ENCODE results near the gene CABP4. TPM values are rescaled to one million over a fixed set of nuclear protein-coding genes. Genes with fewer than 3 reads are reported as not detected.
A peak's percentile ranks its signal among the peaks of the same experiment; 100 is the strongest.

CABP4 gene
- total RNA-seq, 4 donors from 2014 or later = 0.19 to 0.55 (median 0.30) TPM

GRCh38 chr11:67413266-67413849, 41.8 kb upstream of the CABP4 start:
- no peak for TF ChIP-seq POLR2A (IDR thresholded peaks at IDR 0.05)
- TF ChIP-seq, protein P1, sequence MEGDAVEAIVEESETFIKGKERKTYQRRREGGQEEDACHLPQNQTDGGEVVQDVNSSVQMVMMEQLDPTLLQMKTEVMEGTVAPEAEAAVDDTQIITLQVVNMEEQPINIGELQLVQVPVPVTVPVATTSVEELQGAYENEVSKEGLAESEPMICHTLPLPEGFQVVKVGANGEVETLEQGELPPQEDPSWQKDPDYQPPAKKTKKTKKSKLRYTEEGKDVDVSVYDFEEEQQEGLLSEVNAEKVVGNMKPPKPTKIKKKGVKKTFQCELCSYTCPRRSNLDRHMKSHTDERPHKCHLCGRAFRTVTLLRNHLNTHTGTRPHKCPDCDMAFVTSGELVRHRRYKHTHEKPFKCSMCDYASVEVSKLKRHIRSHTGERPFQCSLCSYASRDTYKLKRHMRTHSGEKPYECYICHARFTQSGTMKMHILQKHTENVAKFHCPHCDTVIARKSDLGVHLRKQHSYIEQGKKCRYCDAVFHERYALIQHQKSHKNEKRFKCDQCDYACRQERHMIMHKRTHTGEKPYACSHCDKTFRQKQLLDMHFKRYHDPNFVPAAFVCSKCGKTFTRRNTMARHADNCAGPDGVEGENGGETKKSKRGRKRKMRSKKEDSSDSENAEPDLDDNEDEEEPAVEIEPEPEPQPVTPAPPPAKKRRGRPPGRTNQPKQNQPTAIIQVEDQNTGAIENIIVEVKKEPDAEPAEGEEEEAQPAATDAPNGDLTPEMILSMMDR (IDR thresholded peaks at IDR 0.05 in 4 of 5, conservative IDR thresholded peaks at IDR 0.05 in 1 of 5) = no peak

DNA sequence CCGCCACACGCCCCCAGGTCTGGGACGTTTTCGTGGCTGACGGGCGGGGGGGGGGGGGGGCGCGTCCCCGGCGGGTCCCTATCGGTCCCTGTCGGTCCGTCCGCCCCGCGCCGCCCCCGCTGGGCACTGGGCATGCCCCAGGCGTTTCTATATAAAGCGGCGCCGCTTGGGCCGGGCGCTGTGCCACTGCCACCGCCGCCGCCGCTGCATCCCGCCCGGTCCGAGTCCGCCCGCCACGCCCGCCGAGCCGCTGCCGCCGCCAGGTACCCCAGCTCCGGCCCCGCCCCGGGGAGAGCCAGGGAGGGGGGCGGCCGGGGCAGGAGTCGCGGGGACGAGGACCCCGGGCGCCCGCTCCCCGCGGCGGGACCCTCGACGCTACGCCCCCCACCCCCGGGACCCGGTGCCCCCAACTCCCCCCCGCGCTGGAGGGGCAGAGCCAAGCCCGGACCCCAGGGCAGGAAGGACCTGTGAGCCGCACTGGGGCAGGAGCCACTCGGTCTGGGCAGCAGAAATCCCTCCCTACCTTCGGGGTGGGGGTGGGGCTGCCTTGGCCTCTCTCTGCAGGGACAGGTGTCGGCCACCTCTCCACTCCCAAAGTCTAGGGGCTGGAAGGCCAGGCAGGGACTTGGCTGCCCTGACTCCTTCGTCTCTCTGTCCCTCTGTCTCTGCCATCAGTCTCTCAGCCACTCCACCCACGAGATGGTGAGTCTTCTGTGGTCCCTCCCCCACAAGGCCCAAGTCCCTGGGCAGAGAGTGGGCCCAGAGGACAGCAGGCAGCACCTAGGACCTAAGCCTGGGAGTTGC, 39.5 kb upstream of the CABP4 start, which contains the start of gene CARNS1:
TSS of gene CARNS1 (plus strand) at position 178 of the 804 bp plus-strand sequence. CDS start at position 700, 522 bp downstream.
- Histone ChIP-seq H3K4me1 (peaks cover 46 to 53% of the 10 kb centered on the region in 2 donors), H3K27ac (peak within 1 kb of the TSS; percentile 78 to 97 (median 87)), H3K9me3 (no peaks in the 10 kb centered on the region), H3K27me3 (peaks cover 2 to 7% (median 4%) of the 10 kb centered on the region in 3 donors), H3K36me3 (no peaks in the 10 kb centered on the region), H3K4me3 (peak within 1 kb of the TSS; percentile 40 to 56 (median 50))
- intact Hi-C loops (cut with DNase I; ENCODE audit: low total_unique reads) (no loop called here), in situ Hi-C loops (cut with MboI; ENCODE audit: low sequenced_read_pairs in 4 of 4) (no loop called here)
- peak in 1 of 2 donors; percentile 5 for ATAC-seq
- TF ChIP-seq, protein P1 (IDR thresholded peaks at IDR 0.05 in 4 of 5, conservative IDR thresholded peaks at IDR 0.05 in 1 of 5) = no peak
- no peak for TF ChIP-seq POLR2A (IDR thresholded peaks at IDR 0.05)
- DNase-seq = peak in 1 of 2 donors; percentile 59

More at GRCh38 chr11:67413266-67413849, 41.8 kb upstream of the CABP4 start:
- intact Hi-C loops (cut with DNase I; ENCODE audit: low total_unique reads) (no loop called here), in situ Hi-C loops (cut with MboI; ENCODE audit: low sequenced_read_pairs in 4 of 4) (no loop called here)
- no peak for DNase-seq
- H3K36me3 ChIP-seq = no peaks in the 10 kb centered on the region
- H3K27me3 ChIP-seq = peaks cover 17 to 25% (median 22%) of the 10 kb centered on the region in 3 donors
- no peak overlapping the region for H3K27ac ChIP-seq
- no peak for ATAC-seq
- peaks cover 24 to 32% of the 10 kb centered on the region in 2 donors for H3K4me1 ChIP-seq
- no peaks in the 10 kb centered on the region for H3K9me3 ChIP-seq
- no peak overlapping the region for H3K4me3 ChIP-seq

DNA sequence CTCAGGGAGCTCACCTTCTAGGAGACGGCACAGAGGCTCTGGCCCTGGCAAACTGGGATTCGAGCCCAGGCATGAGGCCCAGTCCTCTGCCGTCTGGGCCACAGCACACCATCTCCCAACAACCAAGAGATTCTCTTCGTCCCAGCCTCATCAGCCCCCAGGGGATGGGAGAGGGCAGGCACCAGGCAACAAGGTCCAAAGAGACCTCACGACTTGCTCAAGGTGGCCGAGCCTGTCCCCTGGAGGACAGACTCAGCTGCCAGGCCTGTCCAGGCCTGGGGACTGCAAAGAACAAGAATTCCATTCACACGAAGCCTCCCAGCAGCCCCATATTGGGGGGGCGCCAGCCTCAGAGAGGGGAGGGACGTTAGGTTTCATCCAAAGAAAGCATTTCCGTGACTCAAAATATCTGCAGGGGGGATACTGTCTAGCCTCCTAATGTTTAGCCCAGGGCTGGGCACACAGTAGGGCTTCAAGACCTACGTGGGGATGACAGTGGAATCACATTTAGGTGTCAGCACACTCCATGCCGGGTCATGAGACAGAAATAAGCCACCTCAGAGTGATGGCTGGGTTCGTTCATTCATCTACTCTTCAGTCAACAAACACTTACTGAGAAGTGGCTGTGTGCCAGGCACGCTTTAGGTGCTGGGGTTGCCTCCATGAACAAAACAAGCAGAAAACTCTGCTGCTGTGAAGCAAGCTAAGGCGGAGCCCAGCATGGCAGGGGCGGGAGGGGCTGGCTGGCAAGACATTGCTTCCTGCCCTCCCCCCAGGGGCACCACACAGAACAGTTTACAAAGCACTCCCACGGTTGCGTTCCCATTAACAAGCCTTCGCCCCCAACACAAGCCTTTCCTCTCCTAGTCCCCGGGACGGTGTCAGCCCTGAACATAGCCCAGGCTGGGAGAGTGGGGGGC, 38.5 kb upstream of the CABP4 start:
- Histone ChIP-seq H3K36me3 (no peaks in the 10 kb centered on the region), H3K9me3 (no peaks in the 10 kb centered on the region), H3K27ac (peak overlapping the region; percentile 78 to 97 (median 87)), H3K4me1 (peaks cover 46 to 57% of the 10 kb centered on the region in 2 donors), H3K4me3 (no peak overlapping the region), H3K27me3 (no peaks in the 10 kb centered on the region)
- no peak for DNase-seq
- in situ Hi-C loops (cut with MboI; ENCODE audit: low sequenced_read_pairs in 4 of 4) (no loop called here), intact Hi-C loops (cut with DNase I; ENCODE audit: low total_unique reads) (no loop called here)
- no peak for ATAC-seq
- no peak for TF ChIP-seq POLR2A (IDR thresholded peaks at IDR 0.05)
- TF ChIP-seq, protein P1 (IDR thresholded peaks at IDR 0.05 in 4 of 5, conservative IDR thresholded peaks at IDR 0.05 in 1 of 5) = no peak

GRCh38 chr11:67417425-67417824, 37.7 kb upstream of the CABP4 start:
- Histone ChIP-seq H3K27me3 (no peaks in the 10 kb centered on the region), H3K27ac (peak overlapping the region; percentile 78 to 97 (median 87)), H3K4me3 (no peak overlapping the region), H3K4me1 (peaks cover 46 to 57% of the 10 kb centered on the region in 2 donors), H3K9me3 (no peaks in the 10 kb centered on the region), H3K36me3 (no peaks in the 10 kb centered on the region)
- TF ChIP-seq POLR2A (IDR thresholded peaks at IDR 0.05) = no peak
- TF ChIP-seq, protein P1 (IDR thresholded peaks at IDR 0.05 in 4 of 5, conservative IDR thresholded peaks at IDR 0.05 in 1 of 5) = no peak
- intact Hi-C loops (cut with DNase I; ENCODE audit: low total_unique reads) (no loop called here), in situ Hi-C loops (cut with MboI; ENCODE audit: low sequenced_read_pairs in 4 of 4) (no loop called here)
- ATAC-seq (no peak), DNase-seq (no peak)
